ENCODE measurements around the gene FIGNL2.

GRCh38 chr12:51888316-51889215 is 40.0 kb upstream of the FIGNL2 start:
- TF ChIP-seq HIVEP1 (CRISPR knock-in tag; IDR thresholded peaks at IDR 0.05): no peak
- TF ChIP-seq ZNF133 (CRISPR knock-in tag; IDR thresholded peaks at IDR 0.05): no peak
- TF ChIP-seq ZNF280B (CRISPR knock-in tag; IDR thresholded peaks at IDR 0.05): no peak
- no peak for TF ChIP-seq ZNF224 (CRISPR knock-in tag; IDR thresholded peaks at IDR 0.05)
- TF ChIP-seq E2F5 (CRISPR knock-in tag; IDR thresholded peaks at IDR 0.05): no peak
- no peak for TF ChIP-seq ZNF263 (CRISPR knock-in tag; IDR thresholded peaks at IDR 0.05; ENCODE audit: borderline replicate concordance)
- no peak for TF ChIP-seq E2F4 (CRISPR knock-in tag; IDR thresholded peaks at IDR 0.05; ENCODE audit: low read depth)
- no peak for TF ChIP-seq EP300 (IDR thresholded peaks at IDR 0.05; ENCODE audit: low read length)
- no peak for TF ChIP-seq MTF1 (CRISPR knock-in tag; IDR thresholded peaks at IDR 0.05; ENCODE audit: borderline replicate concordance)

Data from K562 (cell line).